Retinal pigment epithelial cell (primary cell): ENCODE measurements around the gene PTRH1.

Experiments
- DNase-seq: peaks from one replicate; pipeline ENCODE4 v3.0.0-alpha.2; 2010; ENCODE audit warnings: low read depth
- H3K4me3 ChIP-seq: 2 replicates; pipeline ENCODE4 v1.5.1; 2011; ENCODE audit warnings: mild to moderate bottlenecking, low read length, control low read depth, moderate library complexity
- TF ChIP-seq, protein P1 (sequence below): conservative IDR thresholded peaks from 2 replicates; pipeline ENCODE4 v1.5.1; 2011; ENCODE audit warnings: low read depth, low read length, control low read depth, inconsistent platforms

The PTRH1 gene

DNA sequence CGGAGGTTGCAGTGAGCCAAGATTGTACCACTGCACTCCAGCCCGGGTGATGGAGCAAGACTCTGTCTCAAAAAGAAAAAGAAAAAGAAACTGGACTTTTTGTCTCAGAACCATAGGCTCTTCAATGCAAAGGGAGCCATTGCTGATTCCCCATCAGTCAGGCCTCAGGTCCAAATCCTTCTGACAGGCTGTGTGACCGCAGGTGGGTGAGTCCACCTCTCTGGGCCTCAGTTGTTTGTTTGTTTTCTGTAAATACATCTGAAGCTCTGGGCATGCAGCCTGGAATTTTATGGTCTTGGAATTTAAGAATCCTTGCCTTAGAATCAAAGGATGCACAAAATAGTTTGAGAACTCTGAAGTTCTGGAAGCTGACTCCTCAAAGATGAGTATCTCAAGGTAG is 40.8 kb upstream of the PTRH1 start:
- TF ChIP-seq, protein P1, sequence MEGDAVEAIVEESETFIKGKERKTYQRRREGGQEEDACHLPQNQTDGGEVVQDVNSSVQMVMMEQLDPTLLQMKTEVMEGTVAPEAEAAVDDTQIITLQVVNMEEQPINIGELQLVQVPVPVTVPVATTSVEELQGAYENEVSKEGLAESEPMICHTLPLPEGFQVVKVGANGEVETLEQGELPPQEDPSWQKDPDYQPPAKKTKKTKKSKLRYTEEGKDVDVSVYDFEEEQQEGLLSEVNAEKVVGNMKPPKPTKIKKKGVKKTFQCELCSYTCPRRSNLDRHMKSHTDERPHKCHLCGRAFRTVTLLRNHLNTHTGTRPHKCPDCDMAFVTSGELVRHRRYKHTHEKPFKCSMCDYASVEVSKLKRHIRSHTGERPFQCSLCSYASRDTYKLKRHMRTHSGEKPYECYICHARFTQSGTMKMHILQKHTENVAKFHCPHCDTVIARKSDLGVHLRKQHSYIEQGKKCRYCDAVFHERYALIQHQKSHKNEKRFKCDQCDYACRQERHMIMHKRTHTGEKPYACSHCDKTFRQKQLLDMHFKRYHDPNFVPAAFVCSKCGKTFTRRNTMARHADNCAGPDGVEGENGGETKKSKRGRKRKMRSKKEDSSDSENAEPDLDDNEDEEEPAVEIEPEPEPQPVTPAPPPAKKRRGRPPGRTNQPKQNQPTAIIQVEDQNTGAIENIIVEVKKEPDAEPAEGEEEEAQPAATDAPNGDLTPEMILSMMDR = no peak
- H3K4me3 ChIP-seq = no peak overlapping the region
- DNase-seq = no peak

DNA sequence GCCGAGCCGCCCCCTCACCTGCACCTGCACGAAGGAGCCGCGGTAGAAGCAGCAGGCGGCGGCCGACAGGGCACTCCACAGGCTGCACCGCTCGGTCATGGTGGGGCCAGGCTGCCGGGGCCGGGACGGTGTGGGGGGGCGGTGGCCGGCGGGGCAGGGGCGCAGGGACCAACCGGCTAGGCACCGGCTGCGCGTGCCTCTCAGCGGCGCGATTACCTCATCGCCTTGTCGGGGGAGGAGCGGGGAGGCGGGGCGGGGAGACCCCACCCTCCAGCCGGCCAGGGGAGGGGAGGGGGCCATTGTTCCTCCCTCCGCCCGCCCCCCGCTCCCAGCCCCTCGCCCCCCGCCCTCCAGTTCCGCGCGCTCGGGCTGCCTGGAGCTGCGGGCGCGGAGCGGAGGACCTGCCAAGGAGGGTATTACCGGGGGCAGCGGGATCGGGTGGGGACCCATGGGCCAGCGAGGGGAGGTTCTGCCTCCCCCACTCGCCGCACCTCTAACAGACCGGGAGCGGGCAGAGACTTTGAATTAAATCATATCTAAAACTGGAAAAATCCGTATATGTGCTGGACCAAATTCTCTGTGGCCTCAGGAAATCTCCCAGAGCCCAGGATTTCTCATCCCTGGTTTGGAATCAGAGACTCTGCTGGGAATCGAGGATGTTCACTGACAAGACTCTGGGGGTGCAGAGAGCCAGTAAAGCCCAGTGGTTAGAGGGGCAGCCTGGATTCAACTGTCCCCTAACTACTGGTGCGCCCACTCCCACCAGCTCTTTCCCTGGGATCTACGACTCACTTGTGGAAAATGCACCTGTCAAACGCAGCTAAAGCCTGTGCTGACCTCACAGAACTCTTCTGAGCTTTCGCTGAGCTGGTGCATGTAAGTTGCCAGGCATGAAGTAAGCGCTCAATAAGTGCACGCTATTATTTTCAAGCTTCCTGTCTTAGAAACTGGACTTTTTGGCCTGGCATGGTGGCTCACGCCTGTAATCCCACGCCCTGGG is 39.9 kb upstream of the PTRH1 start:
- TF ChIP-seq, protein P1 = no peak
- H3K4me3 ChIP-seq = no peak overlapping the region
- DNase-seq = no peak

DNA sequence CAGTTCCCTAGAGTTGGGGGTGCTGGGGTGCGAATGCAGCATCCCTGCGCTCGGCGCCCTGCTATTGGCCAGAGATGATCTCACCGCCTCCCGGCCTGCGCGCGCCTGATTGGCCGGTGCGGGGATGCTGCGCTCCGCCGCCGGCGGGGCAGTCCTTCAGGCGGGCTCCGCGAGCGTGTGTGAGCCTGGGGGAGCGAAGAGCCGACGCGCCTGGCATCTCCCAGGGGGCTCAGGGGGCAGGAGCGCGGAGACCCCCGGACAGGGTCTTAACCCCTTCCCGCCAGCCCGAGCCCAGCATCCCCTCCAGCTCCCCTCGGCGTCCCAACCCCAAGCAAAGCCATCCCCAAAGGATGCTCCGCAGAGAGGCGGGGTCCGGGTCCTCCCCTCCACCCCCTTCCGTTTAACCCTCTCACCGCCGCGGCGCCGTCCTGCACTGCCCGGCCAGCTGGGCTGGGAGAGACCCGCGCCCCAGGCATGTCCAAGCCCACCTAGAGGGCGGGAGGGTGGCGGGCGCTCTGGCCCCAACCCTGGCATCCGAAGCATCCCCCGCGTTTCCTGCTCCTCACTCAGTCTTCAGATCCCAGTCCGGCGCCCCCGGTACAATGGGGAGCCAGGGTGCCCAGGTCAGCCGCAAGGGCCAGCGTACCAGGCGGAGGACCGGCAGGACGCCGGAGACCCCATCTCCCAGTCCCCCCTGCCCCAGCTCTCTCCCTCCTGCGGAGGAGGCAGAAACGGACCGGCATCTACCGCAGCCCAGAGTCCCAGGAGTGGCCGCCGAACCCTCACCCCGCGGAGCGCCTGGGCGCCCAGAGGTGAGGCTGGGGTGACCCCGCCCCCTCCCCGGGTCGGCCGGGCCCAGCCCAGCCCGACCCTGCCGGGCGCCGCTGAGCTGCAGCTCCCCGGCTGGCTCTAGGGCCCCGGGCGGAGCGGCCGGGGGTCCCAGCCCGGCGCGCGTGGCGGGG is 38.9 kb upstream of the PTRH1 start:
- H3K4me3 ChIP-seq = no peak overlapping the region
- TF ChIP-seq, protein P1 = no peak
- no peak for DNase-seq

- H3K4me3 ChIP-seq = no peak overlapping the region
- DNase-seq = no peak
- TF ChIP-seq, protein P1 = no peak
Measured at GRCh38 chr9:127753622-127754021, 38.2 kb upstream of the PTRH1 start.

GRCh38 chr9:127753148-127753547 is 37.7 kb upstream of the PTRH1 start:
- no peak for DNase-seq
- H3K4me3 ChIP-seq = no peak overlapping the region
- TF ChIP-seq, protein P1 = no peak

- DNase-seq = no peak
- no peak overlapping the region for H3K4me3 ChIP-seq
- TF ChIP-seq, protein P1 = no peak
Measured at GRCh38 chr9:127751269-127752054, 36.0 kb upstream of the PTRH1 start.
